GM23338 (cell line): Measurements from ENCODE around the gene COL9A2. TPM values are rescaled to one million over a fixed set of nuclear protein-coding genes. Genes with fewer than 3 reads are reported as not detected.

Experiments
- ATAC-seq: fragments of 200-7000 bp; cut with Tn5 transposase; 3 replicates; pipeline ENCODE4 v1.9.1; 2020
- DNase-seq: peaks from one replicate; pipeline ENCODE4 v3.0.0-alpha.2; 2015; ENCODE audit warnings: low spot score
- H2AFZ ChIP-seq: fragments of 200-600 bp; sonication (generic); 2 replicates; pipeline ENCODE4 v1.8.0; 2016; ENCODE audit warnings: antibody characterized with exemption, mild to moderate bottlenecking, moderate library complexity
- H3F3A ChIP-seq: fragments of 200-600 bp; sonication (generic); replicated peaks from 2 replicates; pipeline ENCODE4 v1.8.0; 2017; ENCODE audit warnings: antibody characterized with exemption, mixed run types, low read depth
- H3K27ac ChIP-seq: fragments of 200-600 bp; sonication (generic); 2 replicates; pipeline ENCODE4 v1.6.1; 2016; ENCODE audit warnings: low read depth
- H3K27me3 ChIP-seq: fragments of 200-600 bp; sonication (generic); 2 replicates; pipeline ENCODE4 v1.8.0; 2016; ENCODE audit warnings: mild to moderate bottlenecking, mixed run types, moderate library complexity; ENCODE audit not compliant: insufficient read depth
- H3K36me3 ChIP-seq: fragments of 200-600 bp; sonication (generic); 2 replicates; pipeline ENCODE4 v1.8.0; 2016; ENCODE audit warnings: mild to moderate bottlenecking; ENCODE audit not compliant: insufficient read depth
- H3K4me1 ChIP-seq: fragments of 200-600 bp; sonication (generic); 2 replicates; pipeline ENCODE4 v1.8.0; 2016; ENCODE audit warnings: mild to moderate bottlenecking, moderate library complexity; ENCODE audit not compliant: insufficient read depth
- H3K4me2 ChIP-seq: fragments of 200-600 bp; sonication (generic); 2 replicates; pipeline ENCODE4 v1.7.1; 2017; ENCODE audit warnings: mixed run types
- H3K4me3 ChIP-seq: fragments of 200-600 bp; sonication (generic); 2 replicates; pipeline ENCODE4 v1.6.1; 2016; ENCODE audit warnings: mixed run types
- H3K79me2 ChIP-seq: fragments of 200-600 bp; sonication (generic); replicated peaks from 2 replicates; pipeline ENCODE4 v1.8.0; 2017; ENCODE audit warnings: mild to moderate bottlenecking; ENCODE audit not compliant: insufficient read depth
- H3K9me2 ChIP-seq: fragments of 200-600 bp; sonication (generic); 2 replicates; pipeline ENCODE4 v1.8.0; 2017; ENCODE audit not compliant: insufficient read depth
- H4K20me1 ChIP-seq: fragments of 200-600 bp; sonication (generic); replicated peaks from 2 replicates; pipeline ENCODE4 v1.8.0; 2017; ENCODE audit warnings: mild to moderate bottlenecking; ENCODE audit not compliant: insufficient read depth
- H3K27ac Mint-ChIP-seq: 2 replicates; pipeline ENCODE4 v1.8.0; 2020; ENCODE audit warnings: inconsistent platforms, mild to moderate bottlenecking, moderate library complexity, mixed read lengths
- H3K27me3 Mint-ChIP-seq: 3 replicates; pipeline ENCODE4 v1.8.0; 2022; ENCODE audit warnings: low read depth, mild to moderate bottlenecking, moderate library complexity, mixed read lengths, inconsistent platforms; ENCODE audit not compliant: insufficient read depth, poor library complexity
- H3K36me3 Mint-ChIP-seq: 3 replicates; pipeline ENCODE4 v1.8.0; 2021; ENCODE audit warnings: low read depth, mild to moderate bottlenecking, inconsistent platforms, moderate library complexity, mixed read lengths
- H3K4me1 Mint-ChIP-seq: 3 replicates; pipeline ENCODE4 v1.8.0; 2020; ENCODE audit warnings: mild to moderate bottlenecking, inconsistent platforms, mixed read lengths
- H3K4me3 Mint-ChIP-seq: 3 replicates; pipeline ENCODE4 v1.8.0; 2021; ENCODE audit warnings: moderate library complexity, mild to moderate bottlenecking, inconsistent platforms, mixed read lengths
- H3K9me3 Mint-ChIP-seq: 3 replicates; pipeline ENCODE4 v1.8.0; 2020; ENCODE audit warnings: moderate library complexity, mild to moderate bottlenecking, inconsistent platforms, mixed read lengths
- CREB1 ChIP-seq: fragments of 250-450 bp; sonication (Bioruptor Pico); IDR thresholded peaks from 2 replicates; pipeline ENCODE4 v1.5.0; 2020; ENCODE audit warnings: low read depth, mild to moderate bottlenecking, moderate library complexity
- CTCF ChIP-seq, 2 experiments: fragments of 200-600 bp in 1 of 2; sonication (generic) in 1 of 2; conservative IDR thresholded peaks; 2 replicates each; pipeline versions ENCODE4 v1.5.1 to v1.6.1; 2016 to 2017; ENCODE audit warnings: antibody characterized with exemption in 2 of 2, low read depth in 2 of 2, mild to moderate bottlenecking in 2 of 2, moderate library complexity in 1 of 2
- JUNB ChIP-seq: IDR thresholded peaks from one replicate; pipeline ENCODE4 v1.6.1; 2016; ENCODE audit warnings: antibody characterized with exemption; ENCODE audit not compliant: unreplicated experiment
- ZNF462 ChIP-seq: fragments of 250-450 bp; sonication (Bioruptor Pico); IDR thresholded peaks from 2 replicates; pipeline ENCODE4 v1.5.0; 2020; ENCODE audit warnings: mild to moderate bottlenecking, moderate library complexity
- polyA plus RNA-seq: library from polyadenylated mRNA; unstranded; fragments of >200 nt; fragmentation: Nextera tagmentation; extraction: Ambion mirVana; gene quantifications from 2 replicates; pipeline ENCODE4 v1.2.1, GENCODE V29; 2016
- total RNA-seq: library from RNA; depleted of rRNA; stranded (reverse); fragments of >200 nt; shearing (Covaris generic); gene quantifications from 2 replicates; pipeline ENCODE4 v1.2.3, GENCODE V29; 2014

COL9A2 gene
- total and polyA plus RNA-seq, 2 experiments from 2014 or later, result 2.6 to 2.8 TPM

- Histone ChIP-seq H3K4me3 (no peak overlapping the region), H3K27ac (no peak overlapping the region), H3K36me3 (peaks cover 15% of the 10 kb centered on the region; the same call in 1 of the 2 replicates), H3K9me2 (no peaks in the 10 kb centered on the region), H3K27me3 (no peaks in the 10 kb centered on the region), H4K20me1 (peaks cover 17% of the 10 kb centered on the region), H2AFZ (no peak overlapping the region), H3K79me2 (peaks cover 5% of the 10 kb centered on the region; the same call in 1 of the 2 replicates), H3F3A (no peaks in the 10 kb centered on the region), H3K4me1 (no peaks in the 10 kb centered on the region), H3K4me2 (no peak overlapping the region)
- no peak for TF ChIP-seq JUNB
- no peak for TF ChIP-seq CTCF (conservative IDR thresholded peaks at IDR 0.05; ENCODE audit: low read depth in 2 of 2)
- no peak for TF ChIP-seq CREB1 (CRISPR knock-in tag)
- no peak for TF ChIP-seq ZNF462 (CRISPR knock-in tag)
- H3K4me3 Mint-ChIP-seq, result no peak overlapping the region
- no peaks in the 10 kb centered on the region for H3K27me3 Mint-ChIP-seq
- ATAC-seq, result no peak
- no peak overlapping the region for H3K27ac Mint-ChIP-seq
- DNase-seq, result no peak
- H3K36me3 Mint-ChIP-seq, result peaks cover 25% of the 10 kb centered on the region; the same call in 2 of the 3 replicates
- H3K9me3 Mint-ChIP-seq, result no peaks in the 10 kb centered on the region
- no peaks in the 10 kb centered on the region for H3K4me1 Mint-ChIP-seq
Observed at GRCh38 chr1:40281853-40282252, 35.2 kb downstream of the COL9A2 start.
